Skin of body (tissue), 3 donors: Measurements from ENCODE around the gene EPN1. TPM values are rescaled to one million over a fixed set of nuclear protein-coding genes. Genes with fewer than 3 reads are reported as not detected.
"Not testable (repeated sequence)": the region's sequence is repeated elsewhere in the genome, so short reads cannot be mapped to it uniquely, and the experiment has no call there.

Source experiments
- DNase-seq: peaks from one replicate; lab custom pipeline; 2025; lab: John Stamatoyannopoulos, UW
- small RNA-seq: library from RNA; depleted of rRNA; stranded (forward); fragments of <200 nt; gene quantifications from one replicate; pipeline ENCODE3, GENCODE V24; 2014; ENCODE audit warnings: low replicate concordance
- total RNA-seq: library from RNA; depleted of rRNA; stranded (reverse); fragments of >200 nt; gene quantifications from one replicate; pipeline ENCODE4 v1.2.3, GENCODE V29; 2014

Gene EPN1
- total RNA-seq, 1 donor from 2014 or later = 20.8 TPM

DNA sequence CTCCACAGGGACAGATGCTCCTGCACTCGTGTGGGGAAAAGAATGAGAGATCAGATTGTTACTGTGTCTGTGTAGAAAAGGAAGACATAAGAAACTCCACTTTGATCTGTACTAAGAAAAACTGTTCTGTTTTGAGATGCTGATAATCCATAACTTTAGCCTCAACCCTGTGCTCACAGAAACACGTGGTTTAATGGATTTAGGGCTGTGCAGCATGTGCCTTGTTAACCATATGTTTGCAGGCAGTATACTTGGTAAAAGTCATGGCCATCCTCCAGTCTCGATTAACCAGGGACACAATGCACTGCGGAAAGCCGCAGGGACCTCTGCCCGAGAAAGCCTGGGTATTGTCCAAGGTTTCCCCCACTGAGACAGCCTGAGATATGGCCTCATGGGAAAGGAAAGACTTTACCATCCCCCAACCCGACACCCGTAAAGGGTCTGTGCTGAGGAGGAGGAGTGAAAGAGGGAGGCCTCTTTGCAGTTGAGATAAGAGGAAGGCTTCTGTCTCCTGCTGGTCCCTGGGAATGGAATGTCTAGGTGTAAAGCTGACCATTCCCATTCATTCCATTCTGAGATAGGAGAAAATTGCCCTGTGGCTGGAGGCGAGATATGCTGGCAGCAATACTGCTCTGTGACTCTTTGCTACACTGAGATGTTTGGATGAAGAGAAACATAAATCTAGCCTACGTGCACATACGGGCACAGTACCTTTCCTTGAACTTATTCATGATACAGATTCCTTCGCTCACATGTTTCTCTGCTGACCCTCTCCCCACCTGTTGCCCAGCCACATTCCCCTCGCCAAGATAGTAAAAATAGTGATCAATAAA, 43.1 kb downstream of the EPN1 start:
- DNase-seq = not testable (repeated sequence)

DNA sequence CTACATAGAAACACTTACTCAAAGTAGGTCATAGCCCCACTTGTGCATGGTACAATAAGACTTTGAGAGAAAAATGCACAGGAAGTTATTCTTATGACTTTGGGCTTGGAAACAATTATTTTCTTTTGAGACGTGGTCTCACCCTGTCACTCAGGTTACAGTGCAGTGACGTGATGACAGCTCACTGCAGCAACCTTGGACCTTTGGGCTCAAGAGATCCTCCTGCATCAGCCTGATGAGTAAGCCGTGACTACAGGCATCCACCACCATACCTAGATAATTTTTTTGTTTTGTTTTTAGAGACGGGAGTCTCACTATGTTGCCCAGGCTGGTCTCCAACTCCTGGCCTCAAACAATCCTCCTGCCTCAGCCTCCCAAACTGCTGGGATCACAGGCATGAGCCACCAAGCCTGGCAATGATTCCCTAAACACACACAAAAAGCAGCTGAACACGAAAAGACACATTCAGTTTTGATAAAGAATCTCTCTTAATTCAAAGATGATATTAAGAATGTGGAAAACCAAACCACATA, 45.3 kb downstream of the EPN1 start:
- DNase-seq = no peak

DNA sequence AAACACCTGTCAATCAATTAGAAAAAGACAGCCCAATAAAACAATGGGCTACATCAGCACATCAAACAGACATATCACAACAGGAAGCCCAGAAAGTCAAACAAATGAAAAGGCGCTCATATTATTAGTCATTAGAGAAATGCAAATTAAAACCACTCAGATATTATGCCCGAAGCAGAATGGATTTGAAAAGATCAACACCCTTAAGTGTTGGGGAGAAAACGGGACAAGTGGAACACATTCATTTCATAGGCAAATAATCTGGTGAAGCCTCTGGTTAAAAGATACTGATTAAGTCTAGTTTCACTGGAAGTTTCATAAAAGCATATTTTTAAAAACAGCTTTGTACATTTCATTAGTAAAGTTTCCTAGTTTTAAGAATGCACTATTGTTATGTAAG, 45.8 kb downstream of the EPN1 start:
- DNase-seq = no peak

DNA sequence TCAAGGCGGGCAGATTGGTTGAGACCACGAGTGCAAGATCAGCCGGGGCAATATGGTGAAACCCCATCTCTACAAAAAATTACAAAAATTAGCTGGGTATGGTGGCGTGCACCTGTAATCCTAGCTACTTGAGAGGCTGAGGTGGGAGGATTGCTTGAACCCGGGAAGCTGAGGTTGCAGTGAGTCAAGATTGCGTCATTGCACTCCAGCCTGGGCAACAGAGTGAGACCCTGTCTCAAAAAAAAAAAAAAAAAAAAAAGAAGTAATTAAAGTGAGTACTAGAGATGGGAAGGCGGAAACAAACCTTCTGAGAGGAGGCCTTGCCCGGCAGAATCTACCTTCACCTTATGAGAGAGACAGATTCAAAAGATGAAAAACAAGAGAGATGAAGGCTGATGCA, 48.5 kb downstream of the EPN1 start:
- no peak for DNase-seq

DNA sequence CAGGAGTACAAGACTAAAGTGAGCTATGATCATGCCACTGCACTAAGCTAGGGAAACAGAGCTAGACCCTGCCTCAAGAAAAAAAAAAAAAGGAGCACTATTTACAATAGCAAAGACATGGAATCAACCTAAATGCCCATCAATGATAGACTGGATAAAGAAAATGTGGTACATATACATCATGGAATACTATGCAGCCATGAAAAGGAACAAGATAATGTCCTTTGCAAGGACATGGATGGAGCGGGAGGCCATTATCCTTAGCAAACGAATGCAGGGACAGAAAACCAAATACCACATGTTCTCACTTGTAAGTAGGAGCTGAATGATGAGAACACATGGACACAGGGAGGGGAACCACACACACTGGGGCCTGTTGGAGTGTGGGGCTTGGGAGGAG, 55.4 kb downstream of the EPN1 start:
- not testable (repeated sequence) for DNase-seq

DNA sequence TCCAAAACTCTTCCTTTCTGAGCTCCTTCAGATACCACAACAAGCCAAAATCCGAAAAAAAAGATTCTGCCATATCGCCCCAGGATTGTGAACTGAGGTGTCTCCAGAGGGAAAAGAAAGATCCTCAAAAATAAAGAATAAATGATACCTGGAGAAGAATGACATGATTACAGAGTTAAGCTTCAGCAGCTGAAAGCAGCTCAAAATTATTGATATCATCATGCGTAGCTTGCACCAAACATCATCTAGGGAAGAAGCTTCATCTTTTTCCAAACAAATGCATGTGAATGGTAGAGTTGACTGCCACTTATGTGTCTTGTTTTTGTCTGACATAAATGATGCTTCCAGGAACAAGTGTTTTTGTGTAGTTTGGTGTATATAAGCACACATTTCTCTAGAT, 63.3 kb downstream of the EPN1 start, which contains the start of gene NLRP9:
Gene NLRP9 (minus strand): TSS at position 101 of the 400 bp plus-strand sequence. CDS start 28 bp downstream, at position 73.
- no peak for DNase-seq

DNA sequence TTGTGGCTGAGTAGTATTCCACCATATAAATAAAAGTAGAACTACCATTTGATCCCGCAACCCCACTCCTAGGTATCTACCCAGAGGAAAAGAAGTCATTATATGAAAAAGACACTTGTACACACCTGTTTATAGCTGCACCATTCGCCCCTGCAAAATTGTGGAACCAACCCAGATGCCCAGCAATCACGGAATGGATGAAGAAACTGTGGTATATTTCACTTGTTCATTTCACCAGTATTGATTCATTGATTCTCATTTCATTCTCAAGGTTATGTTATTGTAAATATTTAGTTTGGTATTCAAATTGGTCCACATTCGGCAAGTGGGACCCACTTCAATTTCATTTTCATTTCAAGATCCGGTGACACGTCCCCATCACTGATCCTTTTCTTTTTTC, 75.7 kb downstream of the EPN1 start:
- no peak for DNase-seq

DNA sequence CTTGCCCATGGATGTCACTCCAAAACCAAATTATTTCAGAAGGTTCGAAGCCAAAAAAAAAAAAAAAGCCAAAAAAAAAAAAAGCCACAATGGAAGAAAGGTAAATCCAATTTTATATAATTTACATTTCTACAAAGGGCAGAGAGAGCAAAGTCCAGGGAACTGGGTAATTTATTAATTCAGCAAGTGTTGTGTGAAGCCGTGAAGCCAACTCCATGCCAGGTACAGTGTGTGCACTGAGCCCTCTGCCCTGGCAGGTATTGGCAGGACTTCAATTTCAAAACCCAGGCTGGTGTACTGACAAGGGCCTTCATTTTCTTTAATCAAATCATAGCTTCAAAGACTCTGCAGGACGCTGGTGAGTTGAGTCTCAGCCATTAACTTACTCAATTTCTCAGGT, 78.4 kb downstream of the EPN1 start:
- no peak for DNase-seq

DNA sequence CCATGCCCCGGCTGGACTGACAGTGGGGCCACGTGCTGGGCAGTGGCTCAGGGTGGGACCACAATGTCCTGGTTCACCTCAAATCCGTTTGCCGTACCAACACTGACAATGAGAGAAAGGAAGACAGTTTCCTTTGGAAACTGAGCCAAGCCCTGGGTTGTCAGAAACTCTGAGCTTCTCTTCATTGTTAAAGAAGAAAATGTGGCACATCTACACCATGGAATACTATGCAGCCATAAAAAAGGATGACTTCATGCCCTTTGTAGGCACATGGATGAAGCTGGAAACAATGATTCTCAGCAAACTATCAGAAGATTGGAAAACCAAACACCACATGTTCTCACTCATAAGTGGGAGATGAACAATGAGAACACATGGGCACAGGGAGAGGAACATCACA, 81.8 kb downstream of the EPN1 start:
- DNase-seq = not testable (repeated sequence)

DNA sequence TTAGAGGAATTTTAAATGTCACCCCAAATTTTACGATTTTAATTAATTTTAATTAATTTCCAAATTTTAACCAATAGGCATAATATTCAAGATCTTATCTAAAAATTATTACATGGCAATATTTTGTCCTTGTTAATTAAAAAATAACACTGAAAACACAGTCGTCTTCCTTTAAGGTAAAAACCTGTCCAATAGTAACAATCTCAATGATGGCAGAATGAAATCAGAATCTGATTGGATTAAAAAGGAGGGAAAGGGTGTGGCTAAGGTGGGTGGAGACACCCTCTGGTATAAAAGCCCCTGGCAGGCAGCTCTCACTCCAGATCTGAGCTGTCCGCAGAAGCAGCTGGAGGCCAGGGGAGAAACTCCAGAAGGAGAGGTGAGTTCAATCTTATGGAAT, 83.8 kb downstream of the EPN1 start, which contains the start of gene RFPL4A:
Gene RFPL4A (plus strand): TSS at position 301 of the 400 bp plus-strand sequence. CDS start 2,704 bp downstream, outside the sequence.
- not testable (repeated sequence) for DNase-seq

Small RNA genes within 50 kb of the gene (small RNA-seq; reads per million reads assigned to genes)
- not detected for gene AC010525.2

Other genes starting within 250 kb of the EPN1 start
- 0.10 TPM for gene SHISA7, start 231.9 kb upstream of the EPN1 start, total RNA-seq
- 23.0 TPM for gene ISOC2, start 213.6 kb upstream of the EPN1 start, total RNA-seq
- not detected for gene C19orf85, start 210.5 kb upstream of the EPN1 start, total RNA-seq
- 1.1 TPM for gene ZNF628, start 198.6 kb upstream of the EPN1 start, total RNA-seq
- gene NAT14, start 190.0 kb upstream of the EPN1 start, total RNA-seq = 6.1 TPM
- gene SSC5D, start 186.8 kb upstream of the EPN1 start, total RNA-seq = 16.5 TPM
- not detected for gene SBK2, start 138.1 kb upstream of the EPN1 start, total RNA-seq
- gene SBK3, start 129.7 kb upstream of the EPN1 start, total RNA-seq = not detected
- gene ZNF579, start 94.4 kb upstream of the EPN1 start, total RNA-seq = 2.2 TPM
- 3.2 TPM for gene FIZ1, start 75.7 kb upstream of the EPN1 start, total RNA-seq
- gene ZNF524, start 74.9 kb upstream of the EPN1 start, total RNA-seq = 6.4 TPM
- gene ZNF865, start 69.6 kb upstream of the EPN1 start, total RNA-seq = 2.1 TPM
- gene ZNF784, start 50.7 kb upstream of the EPN1 start, total RNA-seq = 3.2 TPM
- 4.0 TPM for gene ZNF580, start 34.2 kb upstream of the EPN1 start, total RNA-seq
- 12.4 TPM for gene ZNF581, start 31.6 kb upstream of the EPN1 start, total RNA-seq
- gene CCDC106, start 27.0 kb upstream of the EPN1 start, total RNA-seq = 4.2 TPM
- gene U2AF2, start 20.2 kb upstream of the EPN1 start, total RNA-seq = 64.1 TPM
- not detected for gene NLRP9, start 63.2 kb downstream of the EPN1 start, total RNA-seq
- gene RFPL4A, start 83.9 kb downstream of the EPN1 start, total RNA-seq = not detected
- not detected for gene RFPL4AL1, start 93.9 kb downstream of the EPN1 start, total RNA-seq
- not detected for gene NLRP11, start 156.8 kb downstream of the EPN1 start, total RNA-seq
- not detected for gene NLRP4, start 161.3 kb downstream of the EPN1 start, total RNA-seq